Nephron (organoid): ENCODE results near the gene FAM169A.

Source experiments
- H3K27ac Mint-ChIP-seq, 3 experiments: 2 replicates each; pipeline ENCODE4 v1.8.0; 2020; ENCODE audit warnings: mixed read lengths in 3 of 3, mild to moderate bottlenecking in 2 of 3, moderate library complexity in 1 of 3
- H3K27me3 Mint-ChIP-seq: 2 replicates; pipeline ENCODE4 v1.8.0; 2021; ENCODE audit warnings: low read depth, mild to moderate bottlenecking, moderate library complexity, mixed read lengths
- H3K36me3 Mint-ChIP-seq: 2 replicates; pipeline ENCODE4 v1.8.0; 2020; ENCODE audit warnings: low read depth, mixed read lengths
- H3K4me1 Mint-ChIP-seq: 2 replicates; pipeline ENCODE4 v1.8.0; 2020; ENCODE audit warnings: mixed read lengths
- H3K4me3 Mint-ChIP-seq, 3 experiments: 2 replicates each; pipeline ENCODE4 v1.8.0; 2020; ENCODE audit warnings: mild to moderate bottlenecking in 3 of 3, mixed read lengths in 3 of 3, moderate library complexity in 2 of 3
- H3K9me3 Mint-ChIP-seq: 2 replicates; pipeline ENCODE4 v1.8.0; 2020; ENCODE audit warnings: mixed read lengths
- CTCF ChIP-seq, 3 experiments: fragments of 200-600 bp; sonication (generic); IDR thresholded peaks; one replicate each; pipeline ENCODE4 v1.5.0; 2021; ENCODE audit warnings: antibody characterized with exemption in 3 of 3; ENCODE audit not compliant: unreplicated experiment in 3 of 3

The FAM169A gene

DNA sequence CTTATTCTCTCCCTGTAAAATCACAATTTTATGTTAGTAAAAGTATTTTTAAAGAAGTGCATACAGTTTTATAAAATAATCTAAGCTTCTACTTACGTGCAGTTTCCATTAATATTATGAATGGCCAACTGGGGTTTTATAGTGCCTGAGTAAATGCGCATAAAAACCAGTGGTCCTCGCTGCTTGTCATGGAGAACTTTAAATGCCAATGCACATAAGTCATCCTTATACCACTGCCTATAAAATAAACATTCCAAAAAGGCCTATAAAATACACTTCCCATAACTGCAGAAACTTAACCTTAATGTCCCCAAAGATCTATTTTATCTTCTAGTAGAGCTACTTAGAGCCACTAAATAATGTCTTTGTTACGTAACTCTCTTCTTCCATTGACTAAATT is 127.8 kb downstream of the FAM169A start:
- Mint-ChIP-seq H3K4me1 (no peaks in the 10 kb centered on the region), H3K27me3 (no peaks in the 10 kb centered on the region), H3K36me3 (peaks cover 40% of the 10 kb centered on the region), H3K4me3 (no peak overlapping the region), H3K9me3 (no peaks in the 10 kb centered on the region), H3K27ac (no peak overlapping the region)
- no peak for TF ChIP-seq CTCF (IDR thresholded peaks at IDR 0.05; ENCODE audit: unreplicated experiment in 3 of 3)

DNA sequence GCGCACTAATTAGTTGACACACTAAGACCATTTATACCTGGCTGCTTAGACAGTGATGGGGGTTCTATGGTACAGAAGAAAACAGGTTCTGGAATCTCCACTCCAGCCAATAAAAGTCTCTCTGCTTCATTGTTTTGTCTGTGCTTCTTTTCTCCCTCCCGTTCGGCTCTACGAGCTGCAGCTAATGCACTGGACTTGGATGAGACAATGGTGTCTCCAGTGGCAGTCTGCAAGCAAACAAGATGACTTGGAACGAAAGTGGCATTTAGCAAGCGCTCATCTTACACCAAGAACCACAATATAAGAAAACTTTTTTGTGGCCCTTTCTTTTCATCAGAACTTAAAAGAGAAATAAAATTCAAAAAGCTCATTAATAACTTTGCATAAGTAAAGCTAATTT is 129.4 kb downstream of the FAM169A start:
- Mint-ChIP-seq H3K27me3 (no peaks in the 10 kb centered on the region), H3K27ac (no peak overlapping the region), H3K36me3 (peaks cover 46% of the 10 kb centered on the region), H3K4me1 (no peaks in the 10 kb centered on the region), H3K9me3 (no peaks in the 10 kb centered on the region), H3K4me3 (no peak overlapping the region)
- no peak for TF ChIP-seq CTCF (IDR thresholded peaks at IDR 0.05; ENCODE audit: unreplicated experiment in 3 of 3)
